Measurements from ENCODE around the gene ITLN2. TPM values are rescaled to one million over a fixed set of nuclear protein-coding genes. Genes with fewer than 3 reads are reported as not detected.

Gene ITLN2
- total and polyA plus RNA-seq, 2 of the 8 experiments (the other 6 are each of a cell fraction or from before 2014, with no cell fraction given): 4.7 to 6.3 TPM

DNA sequence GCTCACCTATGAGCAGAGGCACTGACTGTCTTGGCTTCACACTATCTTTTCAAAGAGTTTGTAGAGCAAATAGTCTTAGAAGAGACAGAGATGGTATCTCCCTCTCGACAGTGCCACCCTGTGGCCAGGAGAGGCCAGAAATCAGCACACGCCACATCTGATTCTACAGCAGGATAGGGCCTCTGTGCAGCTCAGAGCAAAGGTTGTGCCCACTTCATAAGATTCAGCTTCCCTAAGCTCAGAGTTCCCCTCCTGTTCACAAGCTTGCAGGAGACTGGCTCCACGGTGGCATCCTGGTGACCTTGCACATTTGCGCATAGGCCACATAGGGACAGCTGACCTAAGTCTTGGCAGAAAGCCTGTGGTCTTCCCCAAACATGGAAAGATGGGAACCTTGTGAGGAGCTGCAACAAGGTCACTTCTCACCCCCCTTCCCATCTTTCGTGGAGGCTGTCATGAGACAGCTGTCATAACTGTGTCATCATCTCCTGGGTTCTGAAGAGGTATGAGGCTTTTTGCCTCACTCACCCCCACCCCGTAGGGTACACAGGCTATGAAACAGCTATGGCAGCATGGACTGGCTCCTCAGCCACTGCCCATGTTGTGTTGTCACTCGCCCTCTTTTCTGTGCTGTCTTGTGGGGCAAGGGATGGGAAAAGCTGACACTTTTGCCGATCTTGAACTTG lies 3.0 kb downstream of the ITLN2 start:
- Histone ChIP-seq H3K27ac (ENCODE audit: low read depth, low read length) (no peak overlapping the region), H4K91ac (replicated peaks; ENCODE audit: insufficient read length, low read length) (peak overlapping the region; percentile 23), H3K23ac (ENCODE audit: insufficient read length) (no peak overlapping the region), H2AFZ (ENCODE audit: low read length) (no peak overlapping the region), H3K27me3 (replicated peaks in 1 of 4; ENCODE audit: control insufficient read depth in 3 of 4, extremely low read depth in 1 of 4, insufficient read depth in 3 of 4, low read length in 3 of 4) (no peaks in the 10 kb centered on the region), H3K36me3 (ENCODE audit: control insufficient read depth in 2 of 4, insufficient read depth in 4 of 4, low read length in 3 of 4) (no peaks in the 10 kb centered on the region), H4K5ac (ENCODE audit: insufficient read length, low read depth, low read length) (no peak overlapping the region), H3K4me2 (ENCODE audit: insufficient read depth in 1 of 2, low read depth in 2 of 2, low read length in 2 of 2) (no peak overlapping the region), H3K9me3 (ENCODE audit: insufficient read depth in 2 of 2, low read depth in 1 of 2, low read length in 1 of 2) (no peaks in the 10 kb centered on the region), H3K4me3 (ENCODE audit: extremely low read depth in 1 of 4, insufficient read depth in 2 of 4, low read depth in 3 of 4, low read length in 4 of 4) (no peak overlapping the region), H3K4me1 (replicated peaks in 1 of 4; ENCODE audit: control insufficient read depth in 3 of 4, insufficient read depth in 4 of 4, low read length in 3 of 4) (peaks cover 0 to 9% (median 3%) of the 10 kb centered on the region in 4 experiments; a peak in 6 of 7 replicates), H2AK5ac (ENCODE audit: low read depth, low read length) (no peak overlapping the region), H2BK20ac (ENCODE audit: low read length) (peak overlapping the region; percentile 49; the same call in 1 of the 2 replicates), H4K20me1 (replicated peaks in 1 of 2; ENCODE audit: control insufficient read depth in 1 of 2, insufficient read depth in 2 of 2, low read length in 2 of 2) (no peaks in the 10 kb centered on the region), H3K4ac (replicated peaks; ENCODE audit: insufficient read length, low read depth, low read length) (no peak overlapping the region), H2BK15ac (ENCODE audit: low read length) (no peak overlapping the region), H3K79me1 (ENCODE audit: low read depth, low read length) (no peaks in the 10 kb centered on the region), H3K18ac (ENCODE audit: extremely low read depth, low read length) (no peak overlapping the region), H3K14ac (ENCODE audit: insufficient read length) (no peak overlapping the region), H2BK12ac (ENCODE audit: low read depth, low read length) (peak overlapping the region; percentile 27; the same call in 1 of the 2 replicates), H3K79me2 (ENCODE audit: control insufficient read depth in 1 of 2, insufficient read depth in 2 of 2, low read length in 2 of 2) (no peaks in the 10 kb centered on the region), H2BK120ac (replicated peaks; ENCODE audit: low read depth, low read length) (no peak overlapping the region), H3K23me2 (ENCODE audit: low read depth, low read length) (no peaks in the 10 kb centered on the region), H2BK5ac (ENCODE audit: low read depth, low read length) (no peak overlapping the region), H3K56ac (replicated peaks; ENCODE audit: insufficient read length, low read depth, low read length) (no peak overlapping the region), H3K9ac (replicated peaks in 1 of 4; ENCODE audit: extremely low read depth in 1 of 4, low read depth in 3 of 4, low read length in 3 of 4) (no peak overlapping the region), H4K8ac (ENCODE audit: extremely low read depth, insufficient read depth, low read length) (no peak overlapping the region)
- ChIA-PET CTCF (ENCODE audit: partially characterized antibody) (interaction anchor here (0.5 to 8.2 kb wide), 62 partner anchors 8 to 544 kb away, joined by 3 to 219 read pairs (median 5); partner anchors contain the start of genes ITLN1, KLHDC9, LY9 and SLAMF7), POLR2A (ENCODE audit: partially characterized antibody) (interaction anchor here (1.1 to 1.5 kb wide), 3 partner anchors 19 to 117 kb away, joined by 3 to 4 read pairs (median 3); partner anchors contain the start of gene USF1)
- DNase-seq (ENCODE audit: low read depth in 1 of 2, low spot score in 2 of 2) (peak; percentile 36 to 82), FAIRE-seq (no peak)
- 69% methylated on average over 8 of the region's 8 CpGs; no CpG with 5 or more reads in 1 of the 2 experiments for WGBS, 2 experiments (ENCODE audit: extremely low coverage in 1 of 2, insufficient coverage in 1 of 2, insufficient read length in 1 of 2, insufficient replicate concordance in 2 of 2, low coverage in 1 of 2, low lambda C conversion rate in 2 of 2, missing lambda C conversion rate in 1 of 2)
- no peak for TF ChIP-seq KDM5A (IDR thresholded peaks at IDR 0.05; ENCODE audit: low read length)
- no peak for TF ChIP-seq CREB1 (IDR thresholded peaks at IDR 0.05)
- TF ChIP-seq EGR1 (IDR thresholded peaks at IDR 0.05; ENCODE audit: borderline replicate concordance, low read depth, low read length): no peak
- TF ChIP-seq KDM4A (IDR thresholded peaks at IDR 0.05; ENCODE audit: low read depth, low read length, severe bottlenecking): no peak
- peak; percentile 77 to 87 for TF ChIP-seq RAD21 (IDR thresholded peaks at IDR 0.05 in 1 of 2, conservative IDR thresholded peaks at IDR 0.05 in 1 of 2; ENCODE audit: low read depth in 2 of 2, low read length in 2 of 2)
- TF ChIP-seq JUND (IDR thresholded peaks at IDR 0.05; ENCODE audit: low read length): 0 out of 2 replicates have a peak, but pooled peaks have one; percentile 15
- TF ChIP-seq, protein P1, sequence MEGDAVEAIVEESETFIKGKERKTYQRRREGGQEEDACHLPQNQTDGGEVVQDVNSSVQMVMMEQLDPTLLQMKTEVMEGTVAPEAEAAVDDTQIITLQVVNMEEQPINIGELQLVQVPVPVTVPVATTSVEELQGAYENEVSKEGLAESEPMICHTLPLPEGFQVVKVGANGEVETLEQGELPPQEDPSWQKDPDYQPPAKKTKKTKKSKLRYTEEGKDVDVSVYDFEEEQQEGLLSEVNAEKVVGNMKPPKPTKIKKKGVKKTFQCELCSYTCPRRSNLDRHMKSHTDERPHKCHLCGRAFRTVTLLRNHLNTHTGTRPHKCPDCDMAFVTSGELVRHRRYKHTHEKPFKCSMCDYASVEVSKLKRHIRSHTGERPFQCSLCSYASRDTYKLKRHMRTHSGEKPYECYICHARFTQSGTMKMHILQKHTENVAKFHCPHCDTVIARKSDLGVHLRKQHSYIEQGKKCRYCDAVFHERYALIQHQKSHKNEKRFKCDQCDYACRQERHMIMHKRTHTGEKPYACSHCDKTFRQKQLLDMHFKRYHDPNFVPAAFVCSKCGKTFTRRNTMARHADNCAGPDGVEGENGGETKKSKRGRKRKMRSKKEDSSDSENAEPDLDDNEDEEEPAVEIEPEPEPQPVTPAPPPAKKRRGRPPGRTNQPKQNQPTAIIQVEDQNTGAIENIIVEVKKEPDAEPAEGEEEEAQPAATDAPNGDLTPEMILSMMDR (IDR thresholded peaks at IDR 0.05; ENCODE audit: control extremely low read depth in 1 of 3, insufficient read depth in 1 of 3, low read depth in 1 of 3, low read length in 3 of 3): peak; percentile 85 to 97 (median 88)

Data from H1 (cell line).